Ovary (tissue), 3 donors: ENCODE results near the gene MARS2.

ENCODE experiments used
- CTCF ChIP-seq, 3 donors: fragments of 450-650 bp in 2 of 3; fragments of 200-600 bp in 1 of 3; IDR thresholded peaks; one replicate each; pipeline versions ENCODE4 v1.5.1 to v1.8.0; 2016 to 2022; ENCODE audit warnings: antibody characterized with exemption in 3 of 3, mild to moderate bottlenecking in 1 of 3
- EP300 ChIP-seq: sonication (generic); formaldehyde crosslinking; IDR thresholded peaks from one replicate; pipeline ENCODE4 v1.6.1; 2017; ENCODE audit warnings: antibody characterized with exemption
- POLR2A ChIP-seq: fragments of 450-650 bp; IDR thresholded peaks from one replicate; pipeline ENCODE4 v1.6.1; 2017; ENCODE audit warnings: antibody characterized with exemption, mild to moderate bottlenecking, moderate library complexity
- donor health status: DM: no; HTN: no; CAD: no.

DNA sequence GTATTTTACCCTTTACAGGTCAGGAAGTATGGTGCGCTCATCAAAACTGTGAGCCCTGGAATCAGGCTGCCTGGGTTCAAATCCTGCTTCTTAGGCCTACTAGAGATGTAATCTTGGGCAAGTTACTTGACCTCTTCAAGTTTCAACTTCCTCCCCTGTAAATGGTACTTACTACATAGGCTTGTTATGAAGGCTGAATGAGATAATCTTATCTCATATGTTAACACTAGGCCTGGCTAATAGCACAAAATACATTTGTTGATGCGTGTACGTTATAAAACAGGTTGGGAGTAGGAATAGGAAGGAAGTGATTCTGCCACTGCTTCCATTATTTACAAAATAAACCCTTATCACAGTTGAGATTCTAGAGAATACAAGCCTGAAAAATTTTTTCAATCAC lies 28.1 kb upstream of the MARS2 start:
- TF ChIP-seq CTCF (IDR thresholded peaks at IDR 0.05), result no peak
- TF ChIP-seq POLR2A, result no peak
- no peak for TF ChIP-seq EP300
